Activated B cell treated with CpG ODN at 0.5 μM for 24 hours (primary cell): ENCODE results near the gene ZNF692. TPM values are rescaled to one million over a fixed set of nuclear protein-coding genes. Genes with fewer than 3 reads are reported as not detected.
"Not testable (repeated sequence)": the region's sequence is repeated elsewhere in the genome, so short reads cannot be mapped to it uniquely, and the experiment has no call there.

ENCODE experiments used
- ATAC-seq: fragments of 200-7000 bp; cut with Tn5 transposase; one replicate; pipeline ENCODE4 v1.10.0; 2021; ENCODE audit warnings: low read depth, mild to moderate bottlenecking, moderate library complexity
- CTCF ChIA-PET: fragments of 350-600 bp; sonication (Branson Sonifier 250); formaldehyde crosslinking; loops from one replicate; lab custom pipeline; 2021; ENCODE audit warnings: antibody characterized with exemption; lab: Charles Lee
- POLR2A ChIA-PET: fragments of 350-600 bp; sonication (Branson Sonifier 250); formaldehyde crosslinking; loops from one replicate; lab custom pipeline; 2021; ENCODE audit warnings: antibody characterized with exemption; lab: Charles Lee
- DNase-seq: peaks from one replicate; pipeline ENCODE4 v3.0.0; 2022
- H3K27ac Mint-ChIP-seq: one replicate; pipeline ENCODE4 v1.8.0; 2020; ENCODE audit warnings: mixed read lengths
- H3K27me3 Mint-ChIP-seq: one replicate; pipeline ENCODE4 v1.8.0; 2021; ENCODE audit warnings: mixed read lengths
- H3K36me3 Mint-ChIP-seq: one replicate; pipeline ENCODE4 v1.8.0; 2021; ENCODE audit warnings: low read depth, mixed read lengths
- H3K4me1 Mint-ChIP-seq: one replicate; pipeline ENCODE4 v1.8.0; 2021; ENCODE audit warnings: mixed read lengths
- H3K4me3 Mint-ChIP-seq: one replicate; pipeline ENCODE4 v1.8.0; 2020; ENCODE audit warnings: mild to moderate bottlenecking, mixed read lengths
- H3K9me3 Mint-ChIP-seq: one replicate; pipeline ENCODE4 v1.8.0; 2020; ENCODE audit warnings: mixed read lengths
- intact Hi-C: fragments of 100-400 bp; cut with micrococcal nuclease; formaldehyde crosslinking; loops from one replicate; pipeline ENCODE4 v1.15.1; 2024
- total RNA-seq: library from RNA; stranded (reverse); gene quantifications from 2 replicates; pipeline ENCODE4 v1.2.3, GENCODE V29; 2022
- TF ChIP-seq, protein P1 (sequence below): fragments of 200-600 bp; IDR thresholded peaks from one replicate; pipeline ENCODE4 v1.8.0; 2022; ENCODE audit warnings: antibody characterized with exemption, mild to moderate bottlenecking

ZNF692 gene
- total RNA-seq, 1 donor from 2014 or later, result 40.3 TPM

GRCh38 chr1:248885646-248886045 lies 26.8 kb upstream of the ZNF692 start:
- peaks cover 23% of the 10 kb centered on the region for H3K4me1 Mint-ChIP-seq
- no peaks in the 10 kb centered on the region for H3K36me3 Mint-ChIP-seq
- DNase-seq (no peak), ATAC-seq (no peak)
- H3K4me3 Mint-ChIP-seq, result no peak overlapping the region
- TF ChIP-seq, protein P1, sequence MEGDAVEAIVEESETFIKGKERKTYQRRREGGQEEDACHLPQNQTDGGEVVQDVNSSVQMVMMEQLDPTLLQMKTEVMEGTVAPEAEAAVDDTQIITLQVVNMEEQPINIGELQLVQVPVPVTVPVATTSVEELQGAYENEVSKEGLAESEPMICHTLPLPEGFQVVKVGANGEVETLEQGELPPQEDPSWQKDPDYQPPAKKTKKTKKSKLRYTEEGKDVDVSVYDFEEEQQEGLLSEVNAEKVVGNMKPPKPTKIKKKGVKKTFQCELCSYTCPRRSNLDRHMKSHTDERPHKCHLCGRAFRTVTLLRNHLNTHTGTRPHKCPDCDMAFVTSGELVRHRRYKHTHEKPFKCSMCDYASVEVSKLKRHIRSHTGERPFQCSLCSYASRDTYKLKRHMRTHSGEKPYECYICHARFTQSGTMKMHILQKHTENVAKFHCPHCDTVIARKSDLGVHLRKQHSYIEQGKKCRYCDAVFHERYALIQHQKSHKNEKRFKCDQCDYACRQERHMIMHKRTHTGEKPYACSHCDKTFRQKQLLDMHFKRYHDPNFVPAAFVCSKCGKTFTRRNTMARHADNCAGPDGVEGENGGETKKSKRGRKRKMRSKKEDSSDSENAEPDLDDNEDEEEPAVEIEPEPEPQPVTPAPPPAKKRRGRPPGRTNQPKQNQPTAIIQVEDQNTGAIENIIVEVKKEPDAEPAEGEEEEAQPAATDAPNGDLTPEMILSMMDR, result no peak
- H3K27ac Mint-ChIP-seq, result no peak overlapping the region
- intact Hi-C loops, result no loop called here
- ChIA-PET POLR2A (no interaction called here), CTCF (interaction anchor here (0.6 kb wide), 2 partner anchors 26 to 27 kb away, joined by 3 read pairs; partner anchors contain the start of gene ZNF692)
- H3K9me3 Mint-ChIP-seq, result no peaks in the 10 kb centered on the region
- H3K27me3 Mint-ChIP-seq, result no peaks in the 10 kb centered on the region

GRCh38 chr1:248884632-248885295 lies 25.9 kb upstream of the ZNF692 start:
- TF ChIP-seq, protein P1, result no peak
- CTCF ChIA-PET, result interaction anchor here (0.6 kb wide), 1 partner anchor 26 kb away, joined by 3 read pairs; the partner anchor contains the start of gene ZNF692
- no peak for DNase-seq
- Mint-ChIP-seq H3K27me3 (no peaks in the 10 kb centered on the region), H3K9me3 (no peaks in the 10 kb centered on the region), H3K36me3 (no peaks in the 10 kb centered on the region), H3K4me1 (peaks cover 23% of the 10 kb centered on the region), H3K4me3 (no peak overlapping the region), H3K27ac (no peak overlapping the region)
- intact Hi-C loops, result no loop called here
- POLR2A ChIA-PET, result no interaction called here
- no peak for ATAC-seq

DNA sequence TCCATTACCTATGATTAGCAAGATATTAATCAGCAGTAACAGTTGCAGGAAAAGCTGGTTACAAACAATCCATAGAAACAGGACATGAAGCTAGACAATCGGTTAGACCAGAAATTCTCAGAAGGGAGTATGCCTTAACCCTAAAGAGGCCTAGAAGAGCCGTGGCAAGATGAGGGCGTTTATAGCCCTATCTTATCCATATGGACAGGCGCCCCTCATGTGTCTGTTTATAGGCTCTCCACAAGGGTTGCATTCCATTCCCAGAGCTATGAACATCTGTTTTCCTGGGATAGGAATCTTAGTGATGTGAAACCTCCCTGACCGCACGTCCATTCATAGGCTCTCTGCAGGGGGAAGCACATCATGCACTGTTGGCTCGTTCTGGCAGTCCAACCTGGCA lies 23.5 kb upstream of the ZNF692 start:
- H3K4me1 Mint-ChIP-seq, result peaks cover 23% of the 10 kb centered on the region

DNA sequence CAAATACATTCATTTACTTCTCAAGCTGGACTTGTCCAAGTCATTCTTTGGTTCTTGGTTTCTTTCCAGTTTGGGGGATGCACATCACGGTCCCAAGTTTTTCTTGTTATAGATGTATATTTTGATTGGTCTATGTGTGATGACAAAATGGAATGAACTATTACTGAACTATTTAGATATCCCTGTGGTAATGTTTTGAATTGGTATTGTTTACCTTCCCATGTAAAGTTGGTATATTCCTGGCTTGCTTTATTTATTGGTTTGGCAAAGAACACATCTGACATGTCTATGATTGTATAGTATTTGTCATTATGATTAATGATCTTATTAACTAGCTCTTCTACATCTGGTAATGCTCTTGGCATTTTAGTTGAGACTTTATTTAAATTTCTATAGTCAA lies 22.4 kb upstream of the ZNF692 start:
- intact Hi-C loops, result no loop called here
- H3K4me1 Mint-ChIP-seq, result peaks cover 19% of the 10 kb centered on the region
- TF ChIP-seq, protein P1, result no peak
- H3K36me3 Mint-ChIP-seq, result no peaks in the 10 kb centered on the region
- POLR2A ChIA-PET, result no interaction called here
- CTCF ChIA-PET, result no interaction called here
- no peaks in the 10 kb centered on the region for H3K9me3 Mint-ChIP-seq
- ATAC-seq, result no peak
- H3K27me3 Mint-ChIP-seq, result no peaks in the 10 kb centered on the region
- H3K4me3 Mint-ChIP-seq, result no peak overlapping the region
- DNase-seq, result no peak
- no peak overlapping the region for H3K27ac Mint-ChIP-seq

More for the DNA sequence above, 23.5 kb upstream of the ZNF692 start:
- DNase-seq, H3K9me3 Mint-ChIP-seq, CTCF ChIA-PET, ATAC-seq, H3K27me3 Mint-ChIP-seq, H3K27ac Mint-ChIP-seq, H3K36me3 Mint-ChIP-seq, H3K4me3 Mint-ChIP-seq, intact Hi-C loops: not testable (repeated sequence)
- POLR2A ChIA-PET, result interaction anchor here (1.0 kb wide), 1 partner anchor 8 kb away, joined by 3 read pairs; no protein-coding TSS in a partner anchor

DNA sequence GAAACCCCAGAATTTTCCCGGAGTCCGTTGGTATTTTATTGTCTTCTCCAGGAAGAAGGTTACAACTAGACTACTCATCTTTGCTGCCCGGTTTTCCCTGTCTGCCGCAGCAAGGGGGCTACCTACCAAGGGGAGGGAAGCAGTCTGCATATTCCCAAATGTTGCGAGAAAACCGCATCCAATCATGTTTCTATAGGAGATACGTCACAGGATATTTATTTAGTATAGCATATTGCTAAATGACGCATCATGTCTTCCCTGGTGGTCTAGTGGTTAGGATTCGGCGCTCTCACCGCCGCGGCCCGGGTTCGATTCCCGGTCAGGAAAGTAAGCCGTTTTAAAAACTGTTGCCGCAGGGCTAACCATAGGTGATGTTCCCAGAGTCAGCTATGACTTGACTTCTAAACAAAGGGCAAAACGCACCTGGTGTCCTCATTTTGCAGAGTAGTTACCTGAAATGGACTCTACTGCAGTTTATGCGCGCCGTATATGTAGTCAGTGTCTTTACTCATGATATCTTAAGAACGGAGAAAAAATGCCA lies 15.2 kb upstream of the ZNF692 start:
- peaks cover 8% of the 10 kb centered on the region for H3K27me3 Mint-ChIP-seq

More for the DNA sequence above, 15.2 kb upstream of the ZNF692 start:
- TF ChIP-seq, protein P1, result no peak
- ChIA-PET POLR2A (interaction anchor here (0.8 to 3.8 kb wide), 6 partner anchors 9 to 48 kb away, joined by 3 to 68 read pairs (median 15); partner anchors contain the start of genes PGBD2, SH3BP5L, ZNF672 and ZNF692), CTCF (interaction anchor here (1.2 to 2.0 kb wide), 3 partner anchors 9 to 16 kb away, joined by 3 to 7 read pairs (median 5); partner anchors contain the start of gene ZNF692)
- DNase-seq (peak; percentile 83), ATAC-seq (peak; percentile 59)
- no peaks in the 10 kb centered on the region for H3K9me3 Mint-ChIP-seq
- intact Hi-C loops, result loop anchor here (1.0 kb wide), 6 partner anchors 11 to 255 kb away; partner anchors contain the start of genes PGBD2 and ZNF692
- peak overlapping the region; percentile 97 for H3K27ac Mint-ChIP-seq
- peaks cover 19% of the 10 kb centered on the region for H3K4me1 Mint-ChIP-seq
- peak overlapping the region; percentile 95 for H3K4me3 Mint-ChIP-seq
- peaks cover 11% of the 10 kb centered on the region for H3K36me3 Mint-ChIP-seq
